ENCODE data around the gene PPP1R12B. TPM values are rescaled to one million over a fixed set of nuclear protein-coding genes. Genes with fewer than 3 reads are reported as not detected.
"Not testable (repeated sequence)": the region's sequence is repeated elsewhere in the genome, so short reads cannot be mapped to it uniquely, and the experiment has no call there.

The PPP1R12B gene
- total RNA-seq, 1 donor from 2014 or later: 79.0 TPM

GRCh38 chr1:202554619-202555018 lies 206.1 kb downstream of the PPP1R12B start:
- DNase-seq (ENCODE audit: low spot score): not testable (repeated sequence)

- DNase-seq (ENCODE audit: low spot score): not testable (repeated sequence)
Measured at GRCh38 chr1:202556037-202556436, 207.5 kb downstream of the PPP1R12B start.

GRCh38 chr1:202557662-202558061 lies 209.2 kb downstream of the PPP1R12B start:
- not testable (repeated sequence) for DNase-seq (ENCODE audit: low spot score)

GRCh38 chr1:202561240-202561639 lies 212.7 kb downstream of the PPP1R12B start:
- no peak for DNase-seq (ENCODE audit: low spot score)

- DNase-seq (ENCODE audit: low spot score): no peak
Measured at GRCh38 chr1:202561726-202562443, 213.4 kb downstream of the PPP1R12B start.

GRCh38 chr1:202562444-202563060 lies 214.1 kb downstream of the PPP1R12B start:
- no peak for DNase-seq (ENCODE audit: low spot score)

GRCh38 chr1:202563818-202564217 lies 215.3 kb downstream of the PPP1R12B start:
- no peak for DNase-seq (ENCODE audit: low spot score)

- DNase-seq (ENCODE audit: low spot score): no peak
Measured at GRCh38 chr1:202564958-202565495, 216.5 kb downstream of the PPP1R12B start.

GRCh38 chr1:202565890-202566602 lies 217.5 kb downstream of the PPP1R12B start:
- DNase-seq (ENCODE audit: low spot score): no peak

GRCh38 chr1:202567738-202568137 lies 219.2 kb downstream of the PPP1R12B start:
- no peak for DNase-seq (ENCODE audit: low spot score)

GRCh38 chr1:202568410-202568809 lies 219.9 kb downstream of the PPP1R12B start:
- DNase-seq (ENCODE audit: low spot score): no peak

GRCh38 chr1:202568826-202569225 lies 220.3 kb downstream of the PPP1R12B start:
- no peak for DNase-seq (ENCODE audit: low spot score)

- DNase-seq (ENCODE audit: low spot score): no peak
Measured at GRCh38 chr1:202569393-202570322, 221.2 kb downstream of the PPP1R12B start.

GRCh38 chr1:202571719-202572339 lies 223.3 kb downstream of the PPP1R12B start:
- DNase-seq (ENCODE audit: low spot score): no peak

GRCh38 chr1:202572867-202573266 lies 224.4 kb downstream of the PPP1R12B start:
- DNase-seq (ENCODE audit: low spot score): no peak

- DNase-seq (ENCODE audit: low spot score): no peak
Measured at GRCh38 chr1:202575918-202576653, 227.6 kb downstream of the PPP1R12B start.

- no peak for DNase-seq (ENCODE audit: low spot score)
Measured at GRCh38 chr1:202576816-202577215, 228.3 kb downstream of the PPP1R12B start.

GRCh38 chr1:202577381-202577780 lies 228.9 kb downstream of the PPP1R12B start:
- DNase-seq (ENCODE audit: low spot score): no peak

- DNase-seq (ENCODE audit: low spot score): no peak
Measured at GRCh38 chr1:202578001-202578504, 229.6 kb downstream of the PPP1R12B start.
